ENCODE results near the gene STEAP4. TPM values are rescaled to one million over a fixed set of nuclear protein-coding genes. Genes with fewer than 3 reads are reported as not detected.

The STEAP4 gene
- polyA plus RNA-seq, 1 donor (not counting 4 experiments of a cell fraction or from before 2014, with no cell fraction given), result 2.0 TPM

GRCh38 chr7:88279323-88279722 lies 27.4 kb downstream of the STEAP4 start:
- H3K4me1 ChIP-seq (ENCODE audit: control insufficient read depth, extremely low read depth, insufficient read depth, low read length), result peaks cover 10% of the 10 kb centered on the region
- FAIRE-seq, result no peak
- H3K79me2 ChIP-seq (ENCODE audit: control insufficient read depth, insufficient read depth, low read length), result no peaks in the 10 kb centered on the region

GRCh38 chr7:88278881-88279280 lies 27.8 kb downstream of the STEAP4 start:
- Histone ChIP-seq H2AFZ (ENCODE audit: control insufficient read depth, low read length) (peak overlapping the region; percentile 69), H3K9me3 (ENCODE audit: control insufficient read depth, low read depth, low read length) (no peaks in the 10 kb centered on the region), H3K4me1 (ENCODE audit: control insufficient read depth, extremely low read depth, insufficient read depth, low read length) (peaks cover 10% of the 10 kb centered on the region), H4K20me1 (ENCODE audit: control insufficient read depth, extremely low read depth, insufficient read depth, low read length) (no peaks in the 10 kb centered on the region), H3K36me3 (ENCODE audit: control insufficient read depth in 2 of 2, extremely low read depth in 1 of 2, insufficient read depth in 2 of 2, low read length in 2 of 2) (no peaks in the 10 kb centered on the region), H3K4me2 (ENCODE audit: control insufficient read depth, extremely low read depth, insufficient read depth, low read depth, low read length) (peak overlapping the region; percentile 17), H3K4me3 (ENCODE audit: control insufficient read depth in 2 of 3, extremely low read depth in 1 of 3, insufficient read depth in 2 of 3, low read depth in 1 of 3, low read length in 3 of 3) (no peak overlapping the region), H3K79me2 (ENCODE audit: control insufficient read depth, insufficient read depth, low read length) (no peaks in the 10 kb centered on the region), H3K9me1 (ENCODE audit: control insufficient read depth, extremely low read depth, insufficient read depth, low read length) (no peaks in the 10 kb centered on the region), H3K27me3 (ENCODE audit: control insufficient read depth, extremely low read depth, insufficient read depth, low read length) (no peaks in the 10 kb centered on the region), H3K27ac (ENCODE audit: control insufficient read depth, insufficient read depth, low read length) (peak overlapping the region; percentile 10), H3K9ac (ENCODE audit: control insufficient read depth, extremely low read depth, insufficient read depth, low read length) (no peak overlapping the region)
- TF ChIP-seq CTCF (optimal IDR thresholded peaks at IDR 0.05 in 1 of 3, IDR thresholded peaks at IDR 0.05 in 1 of 3, conservative IDR thresholded peaks at IDR 0.05 in 1 of 3; ENCODE audit: extremely low read depth in 1 of 3, insufficient read depth in 2 of 3, low read length in 3 of 3), result no peak
- TF ChIP-seq EZH2 (IDR thresholded peaks at IDR 0.05; ENCODE audit: low read length), result no peak
- no peak for DNase-seq (ENCODE audit: low read depth, low spot score)
- dilution Hi-C loops (cut with MboI; ENCODE audit: extremely low pct_ligation_motif_present, low sequenced_read_pairs), result no loop called here
- peak; percentile 78 for FAIRE-seq

More at GRCh38 chr7:88279323-88279722, 27.4 kb downstream of the STEAP4 start:
- Histone ChIP-seq H3K27ac (ENCODE audit: control insufficient read depth, insufficient read depth, low read length) (peak overlapping the region; percentile 10), H3K4me2 (ENCODE audit: control insufficient read depth, extremely low read depth, insufficient read depth, low read depth, low read length) (peak overlapping the region; percentile 17), H3K9me3 (ENCODE audit: control insufficient read depth, low read depth, low read length) (no peaks in the 10 kb centered on the region), H2AFZ (ENCODE audit: control insufficient read depth, low read length) (peak overlapping the region; percentile 69), H3K9me1 (ENCODE audit: control insufficient read depth, extremely low read depth, insufficient read depth, low read length) (no peaks in the 10 kb centered on the region), H3K4me3 (ENCODE audit: control insufficient read depth in 2 of 3, extremely low read depth in 1 of 3, insufficient read depth in 2 of 3, low read depth in 1 of 3, low read length in 3 of 3) (no peak overlapping the region), H3K36me3 (ENCODE audit: control insufficient read depth in 2 of 2, extremely low read depth in 1 of 2, insufficient read depth in 2 of 2, low read length in 2 of 2) (no peaks in the 10 kb centered on the region), H4K20me1 (ENCODE audit: control insufficient read depth, extremely low read depth, insufficient read depth, low read length) (no peaks in the 10 kb centered on the region), H3K9ac (ENCODE audit: control insufficient read depth, extremely low read depth, insufficient read depth, low read length) (no peak overlapping the region), H3K27me3 (ENCODE audit: control insufficient read depth, extremely low read depth, insufficient read depth, low read length) (no peaks in the 10 kb centered on the region)
- dilution Hi-C loops (cut with MboI; ENCODE audit: extremely low pct_ligation_motif_present, low sequenced_read_pairs), result no loop called here
- DNase-seq (ENCODE audit: low read depth, low spot score), result no peak
- no peak for TF ChIP-seq EZH2 (IDR thresholded peaks at IDR 0.05; ENCODE audit: low read length)
- no peak for TF ChIP-seq CTCF (optimal IDR thresholded peaks at IDR 0.05 in 1 of 3, IDR thresholded peaks at IDR 0.05 in 1 of 3, conservative IDR thresholded peaks at IDR 0.05 in 1 of 3; ENCODE audit: extremely low read depth in 1 of 3, insufficient read depth in 2 of 3, low read length in 3 of 3)

Measured in keratinocyte (primary cell).